GM18498 (cell line): ENCODE data around the gene TMEM250.

ENCODE experiments used
- ATAC-seq: cut with Tn5 transposase; IDR thresholded peaks from one replicate; pipeline ENCODE4 v1.9.1; 2021; ENCODE audit warnings: mild to moderate bottlenecking, moderate library complexity; ENCODE audit not compliant: unreplicated experiment

Gene TMEM250

GRCh38 chr9:136147890-136148714, 29.4 kb upstream of the TMEM250 start:
- no peak for ATAC-seq

GRCh38 chr9:136147038-136147889, 28.6 kb upstream of the TMEM250 start:
- no peak for ATAC-seq

GRCh38 chr9:136146126-136147037, 27.7 kb upstream of the TMEM250 start:
- ATAC-seq: no peak

GRCh38 chr9:136145580-136145979, 26.9 kb upstream of the TMEM250 start:
- no peak for ATAC-seq

- ATAC-seq: no peak
These were observed 25.8 kb upstream of the TMEM250 start for GRCh38 chr9:136144450-136144849.

- ATAC-seq: no peak
These were observed 24.7 kb upstream of the TMEM250 start for GRCh38 chr9:136143215-136144001.

GRCh38 chr9:136142859-136143214, 24.2 kb upstream of the TMEM250 start:
- ATAC-seq: no peak

GRCh38 chr9:136142414-136142796, 23.7 kb upstream of the TMEM250 start:
- no peak for ATAC-seq

GRCh38 chr9:136141682-136142413, 23.2 kb upstream of the TMEM250 start:
- ATAC-seq: no peak

GRCh38 chr9:136140966-136141365, 22.3 kb upstream of the TMEM250 start:
- ATAC-seq: no peak

GRCh38 chr9:136140046-136140445, 21.4 kb upstream of the TMEM250 start:
- no peak for ATAC-seq

GRCh38 chr9:136138566-136138965, 19.9 kb upstream of the TMEM250 start:
- no peak for ATAC-seq

- ATAC-seq: no peak
These were observed 18.9 kb upstream of the TMEM250 start for GRCh38 chr9:136137321-136138265.

GRCh38 chr9:136136127-136136925, 17.7 kb upstream of the TMEM250 start:
- ATAC-seq: no peak

- no peak for ATAC-seq
These were observed 16.9 kb upstream of the TMEM250 start for GRCh38 chr9:136135326-136136126.

GRCh38 chr9:136133959-136134484, 15.3 kb upstream of the TMEM250 start:
- no peak for ATAC-seq
